HUDEP-2 (cell line): ENCODE results near the gene CD6.

Source experiments
- DNase-seq, 76 experiments: peaks; one replicate each; lab custom pipeline; 2025; ENCODE audit not compliant: unreplicated experiment in 76 of 76; lab: John Stamatoyannopoulos, UW

The CD6 gene

GRCh38 chr11:61024938-61025820 is 53.7 kb downstream of the CD6 start:
- no peak for DNase-seq

- DNase-seq: no peak
Observed at GRCh38 chr11:61025821-61026120, 54.3 kb downstream of the CD6 start.

DNA sequence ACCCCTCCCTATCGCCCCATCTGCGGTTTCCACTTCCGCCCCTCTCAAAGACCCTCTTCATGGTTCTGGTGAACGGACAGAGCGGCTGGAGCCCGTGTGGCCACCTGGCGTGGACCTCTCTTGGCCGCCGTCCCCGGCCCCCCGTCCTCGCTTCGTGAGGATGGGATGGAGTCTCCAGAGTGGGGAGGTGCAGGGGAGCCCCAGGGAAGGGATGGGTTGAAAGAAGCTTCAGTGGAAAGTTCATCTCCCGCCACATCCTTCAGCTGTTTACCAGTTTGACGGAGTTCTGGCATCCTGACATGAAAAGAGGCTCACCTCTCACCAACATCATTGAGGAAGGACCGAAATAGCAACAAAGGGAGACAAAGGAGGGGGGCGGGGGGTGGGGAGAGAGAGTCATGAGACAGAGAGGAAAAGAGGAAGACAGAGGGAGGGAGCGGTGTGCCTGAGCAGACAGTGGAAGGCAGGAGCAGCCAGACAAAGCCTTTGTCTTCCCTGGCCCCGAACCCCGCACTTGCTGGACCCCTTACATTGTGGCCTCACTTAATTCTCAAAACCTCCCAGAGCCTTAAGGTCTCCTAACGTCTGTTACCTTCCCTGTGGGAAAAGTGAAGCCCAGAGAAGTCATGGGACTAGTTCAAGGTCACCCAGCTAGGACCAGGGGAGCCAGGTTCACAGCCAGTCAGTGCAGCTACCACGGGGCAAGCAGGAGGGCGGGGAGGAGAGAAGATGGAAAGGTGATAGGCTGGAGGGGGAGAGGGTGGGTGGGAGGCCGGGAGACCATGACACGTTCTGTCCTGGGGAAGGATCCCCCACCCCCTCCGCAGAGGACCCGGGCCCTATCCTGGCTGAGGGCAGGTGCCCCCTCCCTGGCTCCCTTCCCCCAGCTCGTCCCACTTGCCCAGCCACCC is 54.9 kb downstream of the CD6 start:
- DNase-seq: no peak

GRCh38 chr11:61027141-61027840 is 55.8 kb downstream of the CD6 start:
- no peak for DNase-seq

DNA sequence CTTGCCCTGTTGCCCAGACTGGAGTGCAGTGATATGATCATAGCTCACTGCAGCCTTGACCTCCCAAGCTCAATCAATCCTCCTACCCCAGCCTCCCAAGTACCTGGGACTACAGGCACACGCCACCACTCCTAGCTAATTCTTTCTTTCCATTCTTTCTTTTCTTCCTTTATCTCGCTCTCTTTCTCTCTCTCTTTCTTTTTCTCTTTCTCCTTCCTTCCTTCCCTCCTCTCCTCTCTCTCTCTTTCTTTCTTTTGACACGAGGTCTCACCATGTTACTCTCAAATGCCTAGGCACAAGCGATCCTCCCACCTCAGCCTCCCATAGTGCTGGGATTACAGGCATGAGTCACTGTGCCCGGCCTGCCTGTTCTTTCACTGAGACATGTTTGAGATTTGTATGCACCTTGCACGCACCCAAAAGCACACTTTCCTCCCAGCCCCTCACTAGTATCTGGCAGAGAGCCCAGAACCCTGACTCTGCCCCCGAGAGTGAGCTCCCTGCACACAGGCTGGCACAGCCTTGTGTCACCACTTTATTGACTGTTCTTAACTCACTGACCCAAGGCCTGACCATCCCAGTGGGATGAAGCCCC is 56.8 kb downstream of the CD6 start:
- DNase-seq: no peak

DNA sequence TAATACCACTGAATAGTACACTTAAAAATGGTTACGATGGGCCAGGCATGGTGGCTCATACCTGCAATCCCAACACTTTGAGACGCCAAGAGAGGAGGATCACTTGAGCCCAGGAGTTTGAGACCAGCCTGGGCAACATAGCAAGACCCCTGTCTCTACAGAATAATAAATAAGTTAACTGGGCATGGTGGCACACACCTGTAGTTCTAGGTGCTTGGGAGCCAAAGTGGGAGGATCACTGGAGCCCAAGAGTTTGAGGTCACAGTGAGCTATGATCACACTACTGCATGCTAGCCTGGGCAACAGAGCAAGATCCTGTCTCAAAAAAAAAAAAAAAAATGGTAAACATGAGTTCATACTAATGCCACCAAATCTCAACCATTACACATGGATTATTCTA is 61.3 kb downstream of the CD6 start:
- DNase-seq: no peak

GRCh38 chr11:61033417-61033816 is 61.9 kb downstream of the CD6 start:
- no peak for DNase-seq

GRCh38 chr11:61034111-61034510 is 62.6 kb downstream of the CD6 start:
- no peak for DNase-seq

DNA sequence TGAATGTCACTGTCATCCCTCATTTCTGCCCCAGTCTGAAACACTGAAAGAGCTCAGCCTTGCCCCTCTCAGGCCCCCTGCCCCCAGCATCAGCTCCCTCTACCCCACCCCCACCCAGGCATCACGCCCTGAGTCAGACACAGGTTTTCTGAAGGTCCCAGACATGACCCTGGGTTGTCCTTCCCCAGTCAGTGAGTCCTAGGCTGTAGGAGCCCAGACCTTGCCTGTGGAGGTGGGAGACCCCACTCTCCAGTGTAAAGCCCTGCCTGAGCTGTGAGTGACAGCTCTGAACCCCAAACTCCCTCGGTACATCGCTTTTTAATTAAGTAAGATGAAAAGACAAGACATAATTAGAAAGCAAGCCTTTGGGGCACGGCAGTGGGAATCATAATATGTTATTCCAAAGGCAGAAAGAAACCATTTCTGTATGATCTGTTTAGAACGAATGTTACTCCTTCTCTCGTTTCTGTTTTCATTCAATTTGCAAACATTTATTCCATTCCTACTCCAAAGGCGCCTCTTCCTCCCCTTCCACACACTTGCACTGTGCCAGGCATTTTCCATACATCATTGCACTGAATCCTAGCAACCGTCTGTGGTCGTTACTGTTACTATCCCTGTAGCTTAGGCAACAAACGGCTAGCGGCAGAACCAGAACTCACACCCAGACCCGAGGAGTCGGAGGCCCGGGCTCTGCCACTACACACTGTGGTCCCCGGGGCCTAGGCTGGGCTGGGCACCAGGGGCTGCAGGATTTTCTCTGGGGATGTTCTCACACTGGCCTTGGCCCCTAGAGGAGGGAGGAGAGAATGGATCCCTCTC is 63.4 kb downstream of the CD6 start:
- no peak for DNase-seq

DNA sequence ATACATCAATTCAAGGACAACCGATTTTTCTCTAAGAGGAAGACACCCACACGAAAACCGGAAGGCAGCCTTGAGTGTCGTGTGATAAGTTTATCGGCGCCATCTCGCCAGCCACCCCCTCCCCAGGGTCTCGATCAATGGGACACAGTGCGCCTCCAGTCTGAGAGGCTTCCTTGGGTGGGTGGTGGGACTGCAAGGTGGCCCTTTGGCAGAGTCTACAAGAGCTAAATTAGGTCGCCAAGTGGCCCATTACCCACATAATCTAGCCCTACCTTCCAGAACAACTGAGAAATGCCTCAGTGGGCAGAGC is 64.0 kb downstream of the CD6 start:
- no peak for DNase-seq

GRCh38 chr11:61037441-61038093 is 66.1 kb downstream of the CD6 start:
- DNase-seq: no peak

- DNase-seq: no peak
Observed at GRCh38 chr11:61039916-61040315, 68.4 kb downstream of the CD6 start.

DNA sequence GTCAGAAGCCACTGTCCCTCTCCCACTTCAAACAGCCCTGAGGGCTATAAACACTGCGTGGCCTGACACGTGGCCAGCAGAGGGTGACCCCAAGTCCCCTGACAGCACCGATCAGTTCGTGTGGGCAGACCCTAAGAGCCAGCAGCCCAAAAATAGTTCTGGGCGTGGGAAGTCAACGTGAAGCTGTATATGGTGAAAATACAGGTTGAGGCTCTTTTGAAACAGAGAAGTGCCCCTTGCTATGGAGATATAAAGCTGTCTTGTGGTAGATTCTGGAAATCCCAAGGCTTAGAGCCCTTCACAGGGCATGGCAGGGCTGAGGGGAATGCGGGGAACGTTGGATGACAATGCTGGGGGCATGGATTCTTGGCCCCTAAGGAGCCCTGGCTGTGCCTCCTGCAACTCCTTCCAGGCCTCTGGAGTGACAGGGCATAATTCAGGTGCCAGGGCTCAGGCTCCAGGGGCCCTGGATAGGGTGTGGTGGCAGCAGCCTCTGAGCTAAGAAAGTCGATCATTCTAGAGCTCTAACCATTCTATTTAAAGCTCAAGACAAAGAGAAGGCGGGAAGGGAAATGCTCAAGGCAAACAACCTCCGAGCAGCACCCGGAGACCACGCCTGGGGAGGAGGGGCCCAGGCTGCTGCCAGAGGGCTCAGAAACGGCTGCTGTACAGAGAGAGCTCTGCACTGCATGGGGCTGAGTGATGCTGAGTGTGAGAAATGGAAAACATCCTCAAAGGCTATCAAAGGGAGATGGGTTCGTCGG is 70.5 kb downstream of the CD6 start:
- no peak for DNase-seq

DNA sequence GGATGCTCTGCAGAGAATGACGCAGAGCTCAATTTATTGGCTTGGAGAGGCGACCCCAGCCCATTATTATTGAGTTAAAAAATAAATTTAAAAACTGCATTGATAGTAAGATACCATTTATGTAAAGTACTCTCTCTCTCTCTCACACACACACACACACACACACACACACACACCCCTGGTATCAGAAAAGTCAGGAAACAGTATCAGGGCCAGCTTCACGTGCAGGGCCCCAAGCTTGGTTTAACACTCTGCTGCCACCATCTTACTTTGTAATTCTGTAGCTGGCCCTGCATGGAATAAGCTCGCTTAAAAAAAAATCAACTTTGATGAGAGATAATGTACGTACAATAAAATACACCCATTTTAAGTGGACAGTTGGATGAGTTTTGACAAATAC is 71.1 kb downstream of the CD6 start:
- DNase-seq: no peak

DNA sequence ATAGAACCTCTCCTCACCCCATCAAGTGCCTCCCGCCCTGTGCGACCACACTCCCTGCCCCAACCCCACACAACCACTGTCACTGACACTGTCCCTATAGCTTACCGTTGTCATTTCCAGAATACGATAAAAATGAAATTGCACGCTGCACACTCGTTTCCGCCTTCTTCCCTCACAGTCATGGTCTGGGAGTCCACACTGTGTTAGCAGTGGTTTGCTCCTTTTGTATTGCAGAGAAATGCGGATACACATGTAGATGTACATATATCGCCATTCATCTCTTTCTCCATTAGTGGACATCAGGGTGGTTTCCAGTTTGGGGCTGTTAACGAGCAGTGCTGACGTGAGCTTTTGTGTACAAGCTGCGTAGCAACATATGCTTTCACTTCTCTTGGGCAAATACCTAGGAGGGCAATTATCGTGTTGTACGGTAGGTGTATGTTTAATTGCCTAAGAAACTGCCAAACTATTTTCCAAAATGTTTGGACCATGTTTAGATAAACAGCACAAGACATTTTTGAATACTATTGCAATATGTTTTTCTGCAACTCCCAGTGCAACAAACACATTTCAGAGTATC is 71.6 kb downstream of the CD6 start:
- DNase-seq: no peak

DNA sequence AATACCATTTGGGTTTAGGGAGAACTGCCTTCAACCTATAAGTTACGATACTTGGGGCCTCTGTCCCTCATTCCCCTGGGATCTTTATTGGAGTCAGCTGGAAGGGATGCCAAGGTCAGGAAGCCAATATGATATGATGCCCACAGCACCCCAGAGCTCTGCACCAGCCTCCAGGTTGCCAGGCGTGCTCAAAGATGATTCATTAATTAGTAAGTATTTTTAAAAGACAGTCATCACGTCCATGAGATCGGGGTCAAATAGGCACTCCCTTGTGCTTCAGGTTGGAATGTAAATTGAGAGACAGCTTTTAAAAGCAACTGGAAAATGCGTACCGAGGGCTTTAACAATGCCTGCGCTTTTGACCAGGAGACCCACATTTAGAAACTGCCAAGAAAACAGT is 73.8 kb downstream of the CD6 start:
- DNase-seq: no peak

DNA sequence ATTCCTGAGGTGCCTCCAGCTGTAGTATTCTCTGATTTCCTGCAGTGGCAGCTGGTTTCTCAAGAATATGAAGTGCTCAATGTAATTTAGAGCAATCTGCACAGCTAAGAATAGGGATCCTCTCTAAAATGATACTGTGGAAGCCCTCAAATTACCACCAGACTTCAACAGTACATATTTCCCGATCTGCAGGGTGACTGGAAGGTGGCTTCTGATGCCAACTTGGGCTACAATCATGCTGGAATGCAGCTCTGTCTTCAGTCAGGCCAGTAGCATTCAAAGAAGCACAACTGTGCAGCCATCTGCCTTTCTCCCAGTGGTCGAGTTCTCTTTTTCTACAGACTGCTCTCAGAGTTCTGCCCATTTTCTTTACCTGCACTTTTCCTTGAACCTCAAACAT is 75.4 kb downstream of the CD6 start:
- no peak for DNase-seq

DNA sequence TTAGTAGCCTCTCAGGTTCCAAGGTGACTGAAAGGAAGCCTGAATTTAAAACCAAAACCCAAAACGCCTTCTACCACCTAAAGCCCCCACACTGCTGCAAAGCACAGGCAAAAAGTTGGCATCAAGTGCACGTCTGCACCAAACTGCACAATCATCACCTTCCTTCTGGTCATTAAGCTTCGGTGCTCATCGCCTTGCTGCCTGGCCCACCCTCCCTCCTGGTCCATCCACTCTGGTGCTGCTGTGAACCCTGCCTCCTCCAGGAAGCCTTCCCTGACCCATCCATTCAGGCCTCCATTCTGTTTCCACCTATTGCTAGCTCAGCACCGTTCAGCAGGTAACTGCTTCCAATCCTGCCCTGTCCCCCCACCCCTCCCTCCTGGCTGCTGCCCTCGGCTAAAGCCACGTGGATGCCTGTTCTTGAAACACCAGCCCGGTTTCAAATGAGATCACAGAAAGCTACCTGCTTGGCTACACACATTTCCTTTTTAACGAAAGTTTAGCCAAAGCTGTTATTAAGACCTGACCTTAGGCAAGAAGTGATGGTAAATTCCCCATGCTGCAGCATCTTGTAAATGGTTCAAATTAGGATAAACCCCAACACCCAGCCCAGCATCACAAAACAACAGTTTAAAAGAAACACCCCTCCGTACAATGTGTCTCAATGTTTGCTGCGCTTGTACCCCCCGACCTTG is 77.0 kb downstream of the CD6 start:
- DNase-seq: no peak
